BJ (cell line): Measurements from ENCODE around the gene LRFN2. TPM values are rescaled to one million over a fixed set of nuclear protein-coding genes. Genes with fewer than 3 reads are reported as not detected.

Experiments
- CTCF ChIA-PET: fragments of 350-600 bp; formaldehyde crosslinking; extraction: SDS; loops from one replicate; lab custom pipeline; 2021; ENCODE audit warnings: antibody characterized with exemption, inconsistent platforms; lab: Yijun Ruan, JAX
- POLR2A ChIA-PET: fragments of 300-600 bp; sonication (Branson Sonifier 250); formaldehyde crosslinking; extraction: SDS; loops from one replicate; lab custom pipeline; 2021; ENCODE audit warnings: antibody characterized with exemption; lab: Charles Lee
- DNase-seq: peaks from one replicate; pipeline ENCODE4 v3.0.0-alpha.2; 2011; ENCODE audit warnings: low read depth
- H3K27me3 ChIP-seq: 2 replicates; pipeline ENCODE4 v1.6.0; 2011; ENCODE audit warnings: low read length; ENCODE audit not compliant: control insufficient read depth, insufficient read depth
- H3K36me3 ChIP-seq: 2 replicates; pipeline ENCODE4 v1.5.1; 2011; ENCODE audit warnings: low read length; ENCODE audit not compliant: control insufficient read depth, insufficient read depth
- H3K4me3 ChIP-seq: 2 replicates; pipeline ENCODE4 v1.5.1; 2011; ENCODE audit warnings: low read depth, mild to moderate bottlenecking, control low read depth, low read length
- CTCF ChIP-seq: IDR thresholded peaks from 2 replicates; pipeline ENCODE4 v1.5.1; 2011; ENCODE audit warnings: low read depth, mild to moderate bottlenecking, control low read depth, inconsistent platforms, low read length, moderate library complexity; ENCODE audit not compliant: insufficient read depth
- polyA plus RNA-seq: library from polyadenylated mRNA; depleted of rRNA; stranded (reverse); fragments of >200 nt; gene quantifications from 2 replicates; pipeline ENCODE4 v1.2.3, GENCODE V29; 2011

LRFN2 gene
- polyA plus RNA-seq, 1 experiment, result not detected

GRCh38 chr6:40597301-40597700 lies 10.1 kb upstream of the LRFN2 start:
- Histone ChIP-seq H3K36me3 (no peaks in the 10 kb centered on the region), H3K4me3 (no peak overlapping the region), H3K27me3 (no peaks in the 10 kb centered on the region)
- TF ChIP-seq CTCF, result no peak
- CTCF ChIA-PET, result interaction anchor here (1.1 to 2.8 kb wide), 2 partner anchors 9 to 68 kb away, joined by 3 to 11 read pairs; partner anchors contain the start of gene LRFN2
- DNase-seq, result no peak
- POLR2A ChIA-PET, result no interaction called here

GRCh38 chr6:40588480-40588879 lies 1.3 kb upstream of the LRFN2 start:
- Histone ChIP-seq H3K36me3 (no peaks in the 10 kb centered on the region), H3K27me3 (peaks cover 25% of the 10 kb centered on the region), H3K4me3 (no peak overlapping the region)
- ChIA-PET POLR2A (no interaction called here), CTCF (interaction anchor here (1.1 to 1.9 kb wide), 2 partner anchors 9 to 15 kb away, joined by 9 to 11 read pairs; no protein-coding TSS in a partner anchor)
- no peak for TF ChIP-seq CTCF
- no peak for DNase-seq

GRCh38 chr6:40588070-40588384 lies 863 bp upstream of the LRFN2 start:
- no peak overlapping the region; the same call in 1 of the 2 replicates for H3K4me3 ChIP-seq
- CTCF ChIA-PET, result interaction anchor here (0.7 to 1.9 kb wide), 11 partner anchors 9 to 613 kb away, joined by 3 to 11 read pairs (median 3); no protein-coding TSS in a partner anchor
- TF ChIP-seq CTCF, result no peak
- no peaks in the 10 kb centered on the region for H3K36me3 ChIP-seq
- POLR2A ChIA-PET, result no interaction called here
- H3K27me3 ChIP-seq, result peaks cover 25% of the 10 kb centered on the region
- no peak for DNase-seq

- no peak for TF ChIP-seq CTCF
- no peak overlapping the region for H3K4me3 ChIP-seq
- H3K36me3 ChIP-seq, result no peaks in the 10 kb centered on the region
- no peak for DNase-seq
- CTCF ChIA-PET, result interaction anchor here (0.6 to 1.9 kb wide), 11 partner anchors 8 to 256 kb away, joined by 3 to 11 read pairs (median 3); no protein-coding TSS in a partner anchor
- POLR2A ChIA-PET, result no interaction called here
- peaks cover 25% of the 10 kb centered on the region for H3K27me3 ChIP-seq
Observed at GRCh38 chr6:40586369-40587201, 579 bp downstream of the LRFN2 start.

GRCh38 chr6:40585651-40586269 lies 1.4 kb downstream of the LRFN2 start:
- TF ChIP-seq CTCF, result no peak
- POLR2A ChIA-PET, result no interaction called here

More at GRCh38 chr6:40585651-40586269, 1.4 kb downstream of the LRFN2 start:
- Histone ChIP-seq H3K27me3 (peaks cover 27% of the 10 kb centered on the region), H3K36me3 (no peaks in the 10 kb centered on the region), H3K4me3 (no peak overlapping the region)
- CTCF ChIA-PET, result interaction anchor here (0.9 kb wide), 1 partner anchor 257 kb away, joined by 3 read pairs; no protein-coding TSS in a partner anchor
- no peak for DNase-seq
